DOHH2 (cell line): ENCODE data around the gene SIMC1.

Experiments used
- H3F3A ChIP-seq: fragments of 200-600 bp; sonication (generic), shearing (Covaris generic); 2 replicates; pipeline ENCODE4 v1.6.0; 2016; ENCODE audit warnings: antibody characterized with exemption, mild to moderate bottlenecking; ENCODE audit not compliant: control insufficient read depth, insufficient read depth
- H3K27ac ChIP-seq: fragments of 200-600 bp; sonication (generic); 2 replicates; pipeline ENCODE4 v1.5.1; 2014; ENCODE audit warnings: low read depth, mild to moderate bottlenecking, low read length, moderate library complexity
- H3K27me3 ChIP-seq: fragments of 200-600 bp; sonication (generic); 2 replicates; pipeline ENCODE4 v1.6.1; 2014; ENCODE audit warnings: mild to moderate bottlenecking, low read length, mixed read lengths; ENCODE audit not compliant: control insufficient read depth
- H3K36me3 ChIP-seq: fragments of 200-600 bp; sonication (generic); 2 replicates; pipeline ENCODE4 v1.6.1; 2014; ENCODE audit warnings: mild to moderate bottlenecking, low read length, moderate library complexity, mixed read lengths; ENCODE audit not compliant: control insufficient read depth
- H3K4me1 ChIP-seq: fragments of 200-600 bp; sonication (generic); 2 replicates; pipeline ENCODE4 v1.6.1; 2014; ENCODE audit warnings: mild to moderate bottlenecking, low read length, mixed read lengths; ENCODE audit not compliant: control insufficient read depth
- H3K4me2 ChIP-seq: fragments of 200-600 bp; sonication (generic); 2 replicates; pipeline ENCODE4 v1.6.0; 2014; ENCODE audit warnings: mild to moderate bottlenecking, low read length, moderate library complexity
- H3K4me3 ChIP-seq: fragments of 200-600 bp; sonication (generic); 2 replicates; pipeline ENCODE4 v1.5.1; 2014; ENCODE audit warnings: mild to moderate bottlenecking, low read length, mixed read lengths
- H3K79me2 ChIP-seq: fragments of 200-600 bp; sonication (generic); 2 replicates; pipeline ENCODE4 v1.6.1; 2014; ENCODE audit warnings: mild to moderate bottlenecking, low read length, mixed read lengths; ENCODE audit not compliant: control insufficient read depth
- H3K9me2 ChIP-seq: fragments of 200-600 bp; sonication (generic); replicated peaks from 2 replicates; pipeline ENCODE4 v1.6.1; 2014; ENCODE audit warnings: mild to moderate bottlenecking, low read length, mixed read lengths; ENCODE audit not compliant: control insufficient read depth
- H3K9me3 ChIP-seq: fragments of 200-600 bp; sonication (generic); 2 replicates; pipeline ENCODE4 v1.6.1; 2014; ENCODE audit warnings: antibody characterized with exemption, low read length, mixed read lengths; ENCODE audit not compliant: control insufficient read depth, insufficient read depth
- H4K20me1 ChIP-seq: fragments of 200-600 bp; sonication (generic); 2 replicates; pipeline ENCODE4 v1.6.0; 2014; ENCODE audit warnings: low read depth, mild to moderate bottlenecking, antibody characterized with exemption, low read length, moderate library complexity; ENCODE audit not compliant: control insufficient read depth, insufficient read depth
- EZH2phosphoT487 ChIP-seq: fragments of 200-600 bp; sonication (generic); IDR thresholded peaks from 2 replicates; pipeline ENCODE4 v1.6.1; 2017; ENCODE audit warnings: borderline replicate concordance, mild to moderate bottlenecking, antibody characterized with exemption, low read length, moderate library complexity, mixed read lengths
- TF ChIP-seq, protein P1 (sequence below): fragments of 200-600 bp; sonication (generic); IDR thresholded peaks from one replicate; pipeline ENCODE4 v1.5.1; 2014; ENCODE audit warnings: antibody characterized with exemption, mild to moderate bottlenecking, low read depth, low read length; ENCODE audit not compliant: poor library complexity, severe bottlenecking

Gene SIMC1

DNA sequence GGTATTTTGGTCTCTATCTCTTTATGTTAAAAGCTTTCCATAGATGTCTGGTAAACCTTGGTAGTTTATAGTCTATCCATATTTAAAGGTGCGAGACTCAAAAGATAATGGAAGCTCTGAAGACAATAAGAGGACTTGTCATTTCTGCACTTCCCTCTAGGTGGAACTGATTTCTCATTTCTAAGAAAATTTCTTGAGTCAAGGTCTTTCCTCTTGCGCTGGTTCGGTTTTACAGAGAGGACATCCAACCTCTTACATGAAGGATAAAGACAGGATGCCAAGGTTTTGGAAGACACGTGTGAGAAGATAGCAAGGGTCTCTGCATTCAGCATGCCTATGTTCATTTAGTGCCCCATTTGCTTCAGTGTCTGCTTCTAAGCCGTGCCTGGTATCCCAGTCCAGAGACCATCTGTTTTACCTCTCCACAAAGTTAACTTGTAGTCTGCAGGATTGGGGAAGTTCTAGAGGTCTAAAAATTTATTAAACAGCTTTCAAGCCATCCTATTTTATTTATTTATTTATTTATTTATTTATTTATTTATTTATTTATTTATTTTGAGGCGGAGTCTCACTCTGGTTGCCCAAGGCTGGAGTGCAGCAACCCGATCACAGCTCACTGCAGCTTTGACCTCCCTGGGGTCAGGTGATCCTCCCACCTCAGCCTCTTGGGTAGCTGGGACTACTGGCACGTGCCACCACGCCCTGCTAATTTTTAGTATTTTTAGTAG is 81.8 kb downstream of the SIMC1 start:
- TF ChIP-seq EZH2phosphoT487 = no peak
- TF ChIP-seq, protein P1, sequence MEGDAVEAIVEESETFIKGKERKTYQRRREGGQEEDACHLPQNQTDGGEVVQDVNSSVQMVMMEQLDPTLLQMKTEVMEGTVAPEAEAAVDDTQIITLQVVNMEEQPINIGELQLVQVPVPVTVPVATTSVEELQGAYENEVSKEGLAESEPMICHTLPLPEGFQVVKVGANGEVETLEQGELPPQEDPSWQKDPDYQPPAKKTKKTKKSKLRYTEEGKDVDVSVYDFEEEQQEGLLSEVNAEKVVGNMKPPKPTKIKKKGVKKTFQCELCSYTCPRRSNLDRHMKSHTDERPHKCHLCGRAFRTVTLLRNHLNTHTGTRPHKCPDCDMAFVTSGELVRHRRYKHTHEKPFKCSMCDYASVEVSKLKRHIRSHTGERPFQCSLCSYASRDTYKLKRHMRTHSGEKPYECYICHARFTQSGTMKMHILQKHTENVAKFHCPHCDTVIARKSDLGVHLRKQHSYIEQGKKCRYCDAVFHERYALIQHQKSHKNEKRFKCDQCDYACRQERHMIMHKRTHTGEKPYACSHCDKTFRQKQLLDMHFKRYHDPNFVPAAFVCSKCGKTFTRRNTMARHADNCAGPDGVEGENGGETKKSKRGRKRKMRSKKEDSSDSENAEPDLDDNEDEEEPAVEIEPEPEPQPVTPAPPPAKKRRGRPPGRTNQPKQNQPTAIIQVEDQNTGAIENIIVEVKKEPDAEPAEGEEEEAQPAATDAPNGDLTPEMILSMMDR = peak; percentile 20
- Histone ChIP-seq H3K27ac (no peak overlapping the region), H3K36me3 (peaks cover 42% of the 10 kb centered on the region)

DNA sequence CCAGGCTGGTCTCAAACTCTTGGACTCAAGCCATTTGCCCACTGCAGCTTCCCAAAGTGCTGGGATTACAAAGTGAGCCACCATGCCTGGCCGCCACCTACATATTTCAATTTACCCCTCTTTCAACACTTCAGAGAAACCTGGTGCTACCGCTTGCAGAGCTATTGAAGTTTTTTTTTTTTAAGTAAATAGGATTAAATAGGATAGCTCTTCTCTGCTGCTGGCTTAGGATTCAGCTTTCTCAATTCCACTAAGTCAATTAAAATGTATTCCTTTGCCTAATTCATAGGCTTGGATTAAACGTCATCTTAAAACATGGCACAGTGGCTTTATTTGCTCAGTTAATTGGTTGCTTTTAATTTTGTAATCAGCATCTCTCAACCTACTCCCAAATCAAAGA is 82.4 kb downstream of the SIMC1 start:
- H3K4me2 ChIP-seq = no peak overlapping the region
- no peaks in the 10 kb centered on the region for H3F3A ChIP-seq
- H3K36me3 ChIP-seq = peaks cover 38% of the 10 kb centered on the region
- no peak overlapping the region for H3K27ac ChIP-seq
- no peaks in the 10 kb centered on the region for H3K9me3 ChIP-seq
- TF ChIP-seq, protein P1 = no peak
- TF ChIP-seq EZH2phosphoT487 = no peak
- H3K27me3 ChIP-seq = no peaks in the 10 kb centered on the region
- no peaks in the 10 kb centered on the region for H3K79me2 ChIP-seq
- H3K4me1 ChIP-seq = no peaks in the 10 kb centered on the region
- no peak overlapping the region for H3K4me3 ChIP-seq
- H4K20me1 ChIP-seq = no peaks in the 10 kb centered on the region
- no peaks in the 10 kb centered on the region for H3K9me2 ChIP-seq

More for the DNA sequence above, 81.8 kb downstream of the SIMC1 start:
- Histone ChIP-seq H3K4me3 (no peak overlapping the region), H3F3A (no peaks in the 10 kb centered on the region), H3K9me3 (no peaks in the 10 kb centered on the region), H3K4me2 (no peak overlapping the region), H4K20me1 (no peaks in the 10 kb centered on the region), H3K9me2 (no peaks in the 10 kb centered on the region), H3K79me2 (no peaks in the 10 kb centered on the region), H3K27me3 (no peaks in the 10 kb centered on the region), H3K4me1 (no peaks in the 10 kb centered on the region)

DNA sequence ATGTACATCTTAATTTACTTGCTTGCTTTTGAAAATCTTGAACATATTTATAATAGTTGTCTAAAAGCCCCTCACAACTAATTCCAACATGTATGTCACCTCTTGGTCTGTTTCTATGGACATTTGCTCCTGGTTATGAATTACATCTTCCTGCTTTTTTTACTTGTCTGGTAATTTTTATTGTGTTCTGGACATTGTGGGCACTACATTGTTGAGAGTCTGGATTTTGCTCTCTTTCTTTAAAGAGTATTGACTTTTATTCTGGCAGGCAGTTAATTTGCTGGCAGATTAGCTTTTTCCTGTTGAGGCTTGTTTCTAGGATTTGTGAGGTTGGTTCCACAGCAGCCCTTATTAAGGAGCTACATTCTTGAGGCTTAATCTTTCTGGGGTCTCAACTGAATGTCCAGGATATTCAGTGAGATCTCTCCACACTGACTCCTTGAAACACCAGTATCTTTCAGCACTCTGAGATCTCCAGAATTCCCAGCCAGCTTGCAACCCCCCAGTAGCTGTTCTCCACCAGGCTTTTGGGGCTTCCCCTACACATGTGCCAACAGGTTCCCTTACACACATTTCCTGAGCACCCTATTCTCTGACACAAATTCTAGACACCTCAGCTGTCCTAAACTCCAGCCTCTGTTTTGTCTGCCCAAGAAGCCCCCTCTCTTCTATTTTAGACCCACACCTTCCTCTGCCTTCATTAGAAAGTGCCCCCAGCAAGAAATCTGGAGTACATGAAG is 96.0 kb downstream of the SIMC1 start:
- no peaks in the 10 kb centered on the region for H3K9me3 ChIP-seq
- no peaks in the 10 kb centered on the region for H3K4me1 ChIP-seq
- no peaks in the 10 kb centered on the region for H3K79me2 ChIP-seq
- H3K9me2 ChIP-seq = no peaks in the 10 kb centered on the region
- no peak overlapping the region for H3K27ac ChIP-seq
- H3K4me2 ChIP-seq = no peak overlapping the region
- no peaks in the 10 kb centered on the region for H4K20me1 ChIP-seq
- H3F3A ChIP-seq = no peaks in the 10 kb centered on the region
- H3K27me3 ChIP-seq = no peaks in the 10 kb centered on the region
- H3K4me3 ChIP-seq = no peak overlapping the region
- TF ChIP-seq EZH2phosphoT487 = no peak
- H3K36me3 ChIP-seq = peaks cover 20% of the 10 kb centered on the region

DNA sequence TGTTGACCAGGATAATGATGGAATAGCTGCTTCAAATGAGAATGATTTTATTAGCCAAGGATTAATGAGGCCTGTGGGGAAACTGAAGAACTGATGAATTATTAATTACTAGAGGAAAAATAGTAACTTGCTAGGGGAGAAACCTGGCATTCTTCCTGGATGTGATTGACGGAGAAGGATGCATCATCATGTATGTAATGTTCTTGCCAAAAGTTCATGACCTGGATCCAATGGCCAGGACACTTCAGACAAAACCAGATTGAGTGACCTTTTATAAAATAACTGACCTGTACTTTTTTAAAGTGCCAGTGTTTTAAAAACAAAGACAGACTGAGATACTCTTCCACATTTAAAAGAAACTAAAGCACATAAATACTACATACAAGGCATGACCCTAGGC is 99.7 kb downstream of the SIMC1 start:
- Histone ChIP-seq H3K4me2 (no peak overlapping the region), H3K4me3 (no peak overlapping the region), H3K79me2 (no peaks in the 10 kb centered on the region), H3K9me3 (no peaks in the 10 kb centered on the region), H3K4me1 (no peaks in the 10 kb centered on the region), H3K27me3 (no peaks in the 10 kb centered on the region), H3F3A (no peaks in the 10 kb centered on the region), H3K36me3 (peaks cover 20% of the 10 kb centered on the region), H3K9me2 (no peaks in the 10 kb centered on the region), H4K20me1 (no peaks in the 10 kb centered on the region), H3K27ac (no peak overlapping the region)
- TF ChIP-seq, protein P1 = no peak
- no peak for TF ChIP-seq EZH2phosphoT487
